VCaP (cell line): Measurements from ENCODE around the gene SRP14.
"Not testable (repeated sequence)": the region's sequence is repeated elsewhere in the genome, so short reads cannot be mapped to it uniquely, and the experiment has no call there.

Experiments used
- H3K27ac ChIP-seq: fragments of 450-650 bp; 2 replicates; pipeline ENCODE4 v1.5.1; 2017
- CTCF ChIP-seq: fragments of 450-650 bp; conservative IDR thresholded peaks from 2 replicates; pipeline ENCODE4 v1.5.1; 2017; ENCODE audit warnings: mild to moderate bottlenecking, moderate library complexity

Gene SRP14

GRCh38 chr15:40040293-40040635, 1.3 kb upstream of the SRP14 start:
- TF ChIP-seq CTCF, result no peak
- peak overlapping the region; percentile 94; the same call in 1 of the 2 replicates for H3K27ac ChIP-seq

DNA sequence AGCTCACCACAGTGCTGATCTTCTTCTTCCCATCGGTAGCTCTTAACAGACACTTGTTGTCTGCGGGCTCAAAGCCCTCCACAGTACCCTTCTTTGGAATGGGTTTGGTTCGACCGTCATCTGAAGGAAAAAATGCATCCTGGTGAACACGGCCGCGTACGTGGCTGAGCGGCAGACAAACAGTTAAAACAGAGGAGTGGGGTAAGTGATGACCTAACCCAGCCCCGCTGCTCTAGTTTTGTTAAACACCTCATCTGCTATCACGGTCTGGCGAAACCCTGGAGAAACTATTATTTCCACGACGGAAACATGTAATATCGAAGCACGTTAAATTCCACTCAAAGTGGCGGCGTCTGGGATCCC, 725 bp downstream of the SRP14 start:
- TF ChIP-seq CTCF, result no peak
- peak overlapping the region; percentile 94 for H3K27ac ChIP-seq

GRCh38 chr15:40037721-40038120, 1.3 kb downstream of the SRP14 start:
- peak overlapping the region; percentile 94 for H3K27ac ChIP-seq
- TF ChIP-seq CTCF, result no peak

DNA sequence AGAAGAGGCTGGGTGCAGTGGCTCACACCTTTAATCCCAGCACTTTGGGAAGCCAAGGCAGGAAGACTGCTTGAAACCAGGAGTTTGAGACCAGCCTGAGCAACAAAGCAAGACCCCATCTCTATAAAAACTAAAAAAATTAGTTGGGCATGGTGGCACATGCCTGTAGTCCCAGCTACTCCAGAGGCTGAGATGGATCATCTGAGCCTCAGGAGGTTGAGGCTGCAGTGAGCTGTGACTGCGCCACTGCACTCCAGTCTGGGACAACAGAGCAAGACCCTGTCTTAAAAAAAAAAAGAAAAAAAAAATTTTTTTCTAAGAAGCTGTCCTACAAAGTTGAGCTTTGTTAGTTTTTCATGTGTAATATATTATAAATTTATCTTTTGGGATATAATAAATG, 3.8 kb downstream of the SRP14 start:
- H3K27ac ChIP-seq, result not testable (repeated sequence)

DNA sequence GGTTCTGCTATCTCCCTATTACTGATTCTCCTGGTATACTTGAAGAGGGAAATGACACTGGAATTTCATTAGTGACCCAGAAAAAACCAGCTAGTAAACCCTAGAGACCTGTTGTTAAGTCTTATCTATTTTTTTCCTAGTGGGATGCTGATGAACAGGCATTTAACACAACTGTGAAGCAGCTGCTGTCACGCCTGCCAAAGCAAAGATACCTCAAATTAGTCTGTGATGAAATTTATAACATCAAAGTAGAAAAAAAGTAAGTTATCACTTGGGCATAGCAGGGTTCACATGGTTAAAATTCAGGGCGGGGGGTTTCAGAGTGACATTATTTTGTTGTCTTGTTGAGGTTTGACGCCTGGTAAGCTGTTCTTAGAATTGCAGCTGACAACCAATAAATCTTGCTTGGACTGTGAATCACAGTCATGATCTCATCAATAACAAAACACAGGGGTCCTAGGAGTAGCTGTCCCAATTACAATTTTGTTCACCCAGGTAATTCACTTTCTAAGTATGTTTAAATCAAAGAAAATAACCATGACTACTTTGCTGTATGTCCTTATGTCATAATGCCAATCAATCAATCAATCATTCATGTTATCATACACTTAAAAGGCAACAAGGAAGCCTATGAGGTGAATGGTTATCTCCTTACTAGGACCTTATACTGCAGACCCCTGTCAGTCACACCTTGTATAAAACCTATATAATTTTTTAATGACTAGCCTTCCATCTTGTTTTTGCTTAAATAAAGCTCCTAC, 4.6 kb downstream of the SRP14 start:
- no peak for TF ChIP-seq CTCF
- peak overlapping the region; percentile 53; the same call in 1 of the 2 replicates for H3K27ac ChIP-seq

- H3K27ac ChIP-seq, result peak overlapping the region; percentile 53
These were observed 6.7 kb downstream of the SRP14 start for GRCh38 chr15:40032125-40032839.

GRCh38 chr15:40031300-40031699, 7.7 kb downstream of the SRP14 start:
- no peak for TF ChIP-seq CTCF
- H3K27ac ChIP-seq, result peak overlapping the region; percentile 53

More at GRCh38 chr15:40032125-40032839, 6.7 kb downstream of the SRP14 start:
- TF ChIP-seq CTCF, result no peak
